Activated CD4-positive, alpha-beta T cell treated with anti-CD3 and anti-CD28 coated beads, Interleukin-2, amount 10 ng/mL, durations not matched to agents 7 days and 5 days (primary cell): Measurements from ENCODE around the gene NKAPD1. TPM values are rescaled to one million over a fixed set of nuclear protein-coding genes. Genes with fewer than 3 reads are reported as not detected.
A peak's percentile ranks its signal among the peaks of the same experiment; 100 is the strongest.
"Not testable (repeated sequence)": the region's sequence is repeated elsewhere in the genome, so short reads cannot be mapped to it uniquely, and the experiment has no call there.

Source experiments
- CTCF ChIA-PET: fragments of 350-600 bp; sonication (Branson Sonifier 250); formaldehyde crosslinking; loops from one replicate; lab custom pipeline; 2021; ENCODE audit warnings: antibody characterized with exemption; lab: Charles Lee
- POLR2A ChIA-PET: fragments of 350-600 bp; sonication (Branson Sonifier 250); formaldehyde crosslinking; loops from one replicate; lab custom pipeline; 2021; ENCODE audit warnings: antibody characterized with exemption; lab: Charles Lee
- DNase-seq: peaks from one replicate; pipeline ENCODE4 v3.0.0-alpha.2; 2020
- H3K27ac Mint-ChIP-seq: one replicate; pipeline ENCODE4 v1.8.0; 2021; ENCODE audit warnings: mild to moderate bottlenecking, moderate library complexity, mixed read lengths
- H3K27me3 Mint-ChIP-seq: one replicate; pipeline ENCODE4 v1.8.0; 2021; ENCODE audit warnings: mixed read lengths
- H3K36me3 Mint-ChIP-seq: one replicate; pipeline ENCODE4 v1.8.0; 2021; ENCODE audit warnings: low read depth, mixed read lengths
- H3K4me1 Mint-ChIP-seq: one replicate; pipeline ENCODE4 v1.8.0; 2021; ENCODE audit warnings: mixed read lengths
- H3K4me3 Mint-ChIP-seq: one replicate; pipeline ENCODE4 v1.8.0; 2021; ENCODE audit warnings: mild to moderate bottlenecking, moderate library complexity, mixed read lengths
- H3K9me3 Mint-ChIP-seq: one replicate; pipeline ENCODE4 v1.8.0; 2021; ENCODE audit warnings: mixed read lengths
- total RNA-seq, 2 experiments: library from RNA; stranded (reverse); gene quantifications; one replicate each; pipeline ENCODE4 v1.2.3, GENCODE V29; 2021

NKAPD1 gene
- total RNA-seq: 10 to 100 TPM; 25.3 to 25.6 TPM

GRCh38 chr11:112073941-112074811 lies at the start of gene NKAPD1, which contains the start of gene PIH1D2:
NKAPD1 (plus strand) TSS chr11:112074299; CDS start chr11:112075575, 1,276 bp downstream.
PIH1D2 (minus strand) TSS chr11:112074017; CDS start chr11:112073174, 843 bp downstream.
- peaks cover 15% of the 10 kb centered on the region for H3K27me3 Mint-ChIP-seq
- peak within 1 kb of the TSS; percentile 83 for H3K4me3 Mint-ChIP-seq
- H3K36me3 Mint-ChIP-seq: peaks cover 19% of the 10 kb centered on the region
- DNase-seq: peak; percentile 85
- ChIA-PET POLR2A (no interaction called here), CTCF (interaction anchor here (0.7 to 1.1 kb wide), 2 partner anchors 13 to 23 kb away, joined by 3 read pairs; partner anchors contain the start of genes SDHD and TIMM8B)
- H3K9me3 Mint-ChIP-seq: no peaks in the 10 kb centered on the region
- H3K27ac Mint-ChIP-seq: peak within 1 kb of the TSS; percentile 93
- peaks cover 35% of the 10 kb centered on the region for H3K4me1 Mint-ChIP-seq

GRCh38 chr11:112024773-112025678 lies 49.1 kb upstream of the NKAPD1 start, which contains the start of gene DLAT:
DLAT (plus strand) TSS chr11:112025408; CDS start chr11:112025473, 65 bp downstream.
- Mint-ChIP-seq H3K4me3 (peak within 1 kb of the TSS; percentile 100), H3K36me3 (peaks cover 30% of the 10 kb centered on the region), H3K27me3 (no peaks in the 10 kb centered on the region), H3K4me1 (peaks cover 25% of the 10 kb centered on the region), H3K9me3 (no peaks in the 10 kb centered on the region), H3K27ac (peak within 1 kb of the TSS; percentile 99)
- DNase-seq: peak; percentile 89
- ChIA-PET CTCF (interaction anchor here (1.8 kb wide), 1 partner anchor 14 kb away, joined by 4 read pairs; no protein-coding TSS in a partner anchor), POLR2A (no interaction called here)

- ChIA-PET POLR2A (no interaction called here), CTCF (interaction anchor here (1.8 kb wide), 1 partner anchor 14 kb away, joined by 4 read pairs; no protein-coding TSS in a partner anchor)
- Mint-ChIP-seq H3K27me3 (no peaks in the 10 kb centered on the region), H3K4me1 (peaks cover 28% of the 10 kb centered on the region), H3K9me3 (no peaks in the 10 kb centered on the region), H3K27ac (peak overlapping the region; percentile 99), H3K4me3 (peak overlapping the region; percentile 100), H3K36me3 (peaks cover 35% of the 10 kb centered on the region)
- no peak for DNase-seq
These were observed 48.4 kb upstream of the NKAPD1 start for GRCh38 chr11:112025707-112026106.

GRCh38 chr11:112026784-112027410 lies 47.2 kb upstream of the NKAPD1 start:
- H3K27ac Mint-ChIP-seq, H3K27me3 Mint-ChIP-seq, DNase-seq, CTCF ChIA-PET, H3K9me3 Mint-ChIP-seq, H3K4me3 Mint-ChIP-seq, POLR2A ChIA-PET: not testable (repeated sequence)
- Mint-ChIP-seq H3K4me1 (peaks cover 28% of the 10 kb centered on the region), H3K36me3 (peaks cover 36% of the 10 kb centered on the region)

GRCh38 chr11:112029460-112029859 lies 44.6 kb upstream of the NKAPD1 start:
- CTCF ChIA-PET: no interaction called here
- Mint-ChIP-seq H3K27me3 (no peaks in the 10 kb centered on the region), H3K4me3 (no peak overlapping the region), H3K9me3 (no peaks in the 10 kb centered on the region), H3K36me3 (peaks cover 49% of the 10 kb centered on the region), H3K27ac (no peak overlapping the region), H3K4me1 (peaks cover 17% of the 10 kb centered on the region)
- DNase-seq: no peak
- POLR2A ChIA-PET: no interaction called here

GRCh38 chr11:112033902-112034301 lies 40.2 kb upstream of the NKAPD1 start:
- ChIA-PET CTCF (interaction anchor here (0.7 to 1.0 kb wide), 2 partner anchors 41 to 82 kb away, joined by 3 read pairs; no protein-coding TSS in a partner anchor), POLR2A (no interaction called here)
- peaks cover 41% of the 10 kb centered on the region for H3K36me3 Mint-ChIP-seq
- H3K4me3 Mint-ChIP-seq: no peak overlapping the region
- H3K27ac Mint-ChIP-seq: no peak overlapping the region
- H3K9me3 Mint-ChIP-seq: no peaks in the 10 kb centered on the region
- H3K27me3 Mint-ChIP-seq: no peaks in the 10 kb centered on the region
- DNase-seq: no peak
- H3K4me1 Mint-ChIP-seq: peaks cover 7% of the 10 kb centered on the region

GRCh38 chr11:112037527-112037926 lies 36.6 kb upstream of the NKAPD1 start:
- peaks cover 11% of the 10 kb centered on the region for H3K4me1 Mint-ChIP-seq
- ChIA-PET POLR2A (no interaction called here), CTCF (no interaction called here)
- no peak for DNase-seq
- no peak overlapping the region for H3K27ac Mint-ChIP-seq
- no peaks in the 10 kb centered on the region for H3K27me3 Mint-ChIP-seq
- no peak overlapping the region for H3K4me3 Mint-ChIP-seq
- H3K36me3 Mint-ChIP-seq: peaks cover 46% of the 10 kb centered on the region
- H3K9me3 Mint-ChIP-seq: no peaks in the 10 kb centered on the region

- POLR2A ChIA-PET: no interaction called here
- Mint-ChIP-seq H3K27me3 (no peaks in the 10 kb centered on the region), H3K4me1 (peaks cover 11% of the 10 kb centered on the region), H3K36me3 (peaks cover 60% of the 10 kb centered on the region), H3K4me3 (no peak overlapping the region), H3K9me3 (no peaks in the 10 kb centered on the region), H3K27ac (no peak overlapping the region)
- DNase-seq: no peak
- CTCF ChIA-PET: no interaction called here
These were observed 31.7 kb upstream of the NKAPD1 start for GRCh38 chr11:112042161-112042960.

GRCh38 chr11:112042961-112043304 lies 31.2 kb upstream of the NKAPD1 start:
- H3K4me1 Mint-ChIP-seq: peaks cover 13% of the 10 kb centered on the region
- CTCF ChIA-PET: no interaction called here

GRCh38 chr11:112044961-112045360 lies 29.1 kb upstream of the NKAPD1 start:
- Mint-ChIP-seq H3K27me3 (no peaks in the 10 kb centered on the region), H3K4me1 (peaks cover 22% of the 10 kb centered on the region), H3K36me3 (peaks cover 69% of the 10 kb centered on the region), H3K27ac (no peak overlapping the region), H3K4me3 (no peak overlapping the region), H3K9me3 (no peaks in the 10 kb centered on the region)
- ChIA-PET POLR2A (no interaction called here), CTCF (interaction anchor here (0.6 to 1.0 kb wide), 2 partner anchors 35 to 42 kb away, joined by 3 read pairs; no protein-coding TSS in a partner anchor)
- DNase-seq: no peak

More at GRCh38 chr11:112042961-112043304, 31.2 kb upstream of the NKAPD1 start:
- no peak overlapping the region for H3K4me3 Mint-ChIP-seq
- H3K36me3 Mint-ChIP-seq: peaks cover 63% of the 10 kb centered on the region
- H3K27ac Mint-ChIP-seq: no peak overlapping the region
- H3K27me3 Mint-ChIP-seq: no peaks in the 10 kb centered on the region
- H3K9me3 Mint-ChIP-seq: no peaks in the 10 kb centered on the region
- POLR2A ChIA-PET: interaction anchor here (0.6 kb wide), 1 partner anchor 14 kb away, joined by 3 read pairs; no protein-coding TSS in a partner anchor
- no peak for DNase-seq

- CTCF ChIA-PET: not testable (repeated sequence)
These were observed 27.5 kb upstream of the NKAPD1 start for GRCh38 chr11:112046647-112047046.

More at GRCh38 chr11:112046647-112047046, 27.5 kb upstream of the NKAPD1 start:
- H3K27me3 Mint-ChIP-seq, POLR2A ChIA-PET, DNase-seq, H3K27ac Mint-ChIP-seq, H3K4me3 Mint-ChIP-seq, H3K9me3 Mint-ChIP-seq: not testable (repeated sequence)
- peaks cover 72% of the 10 kb centered on the region for H3K36me3 Mint-ChIP-seq
- H3K4me1 Mint-ChIP-seq: peaks cover 23% of the 10 kb centered on the region
